Measurements from ENCODE around the gene RHOT1.
"Not testable (repeated sequence)": the region's sequence is repeated elsewhere in the genome, so short reads cannot be mapped to it uniquely, and the experiment has no call there.

Gene RHOT1

DNA sequence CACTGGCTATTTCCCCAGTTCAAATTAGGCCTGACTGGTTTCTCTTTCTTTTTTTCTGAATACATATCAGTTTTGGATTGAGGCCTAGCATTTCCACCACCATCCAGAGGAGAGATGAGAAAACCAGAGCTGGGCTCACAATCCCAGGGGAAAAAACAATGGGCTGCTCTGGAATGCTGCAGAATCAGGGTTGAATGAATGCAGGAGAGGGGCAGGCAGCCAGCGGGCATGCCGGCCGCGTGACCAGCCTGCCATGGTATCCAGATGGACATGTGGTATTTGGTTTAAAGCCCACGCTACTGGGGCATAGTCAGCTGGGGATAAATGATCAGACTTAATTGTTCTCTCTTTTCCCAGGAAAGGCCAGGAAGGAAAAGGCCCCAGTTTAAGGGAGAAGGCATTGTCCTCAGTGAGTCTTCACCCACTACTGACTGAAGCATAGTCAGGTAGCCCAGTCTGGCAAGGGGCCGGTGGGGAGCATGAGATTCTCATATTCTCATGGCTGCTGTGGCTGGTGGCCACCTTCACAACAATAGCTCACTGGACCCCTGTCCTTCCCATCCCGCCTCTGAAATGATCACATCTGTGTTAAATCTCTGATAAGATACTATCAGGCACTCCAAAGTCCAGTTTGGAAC lies 38.7 kb upstream of the RHOT1 start:
- POLR2A ChIA-PET: interaction anchor here (1.7 kb wide), 1 partner anchor 23 kb away, joined by 5 read pairs; no protein-coding TSS in a partner anchor
- no peak for DNase-seq (ENCODE audit: extremely low spot score)
- TF ChIP-seq HDGF (IDR thresholded peaks at IDR 0.05; ENCODE audit: borderline replicate concordance) (no peak), L3MBTL2 (conservative IDR thresholded peaks at IDR 0.05) (no peak), ZNF384 (IDR thresholded peaks at IDR 0.05) (no peak), TARDBP (IDR thresholded peaks at IDR 0.05) (no peak), SUZ12 (IDR thresholded peaks at IDR 0.05) (no peak), SP1 (IDR thresholded peaks at IDR 0.05) (no peak), FOXK2 (IDR thresholded peaks at IDR 0.05) (no peak), FOXA1 (IDR thresholded peaks at IDR 0.05) (no peak), LEF1 (IDR thresholded peaks at IDR 0.05; ENCODE audit: borderline replicate concordance) (no peak), BHLHE40 (IDR thresholded peaks at IDR 0.05; ENCODE audit: borderline replicate concordance) (no peak), ARNT (IDR thresholded peaks at IDR 0.05) (no peak), CTBP1 (IDR thresholded peaks at IDR 0.05; ENCODE audit: borderline replicate concordance) (no peak)
- CTCF ChIA-PET: interaction anchor here (0.6 to 2.0 kb wide), 2 partner anchors 25 to 35 kb away, joined by 4 to 6 read pairs; no protein-coding TSS in a partner anchor

DNA sequence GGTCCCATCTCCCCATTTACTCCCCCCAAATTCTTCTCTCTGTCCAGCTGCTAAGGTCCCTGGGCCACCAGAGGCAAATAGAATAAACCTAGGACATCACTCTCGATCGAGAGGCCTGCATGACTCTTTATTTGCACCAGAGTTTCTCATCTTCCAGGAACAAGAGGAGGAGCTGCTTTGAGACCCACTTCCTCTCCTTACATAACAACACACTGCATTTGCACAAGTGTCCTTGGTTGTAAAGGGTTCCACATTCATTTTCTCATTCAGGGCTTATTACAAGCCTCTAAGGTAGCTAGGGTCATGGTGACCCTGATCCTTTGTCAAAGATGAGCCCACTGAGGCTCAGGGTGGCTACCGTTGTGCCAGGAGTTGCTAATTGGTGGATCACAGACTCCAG lies 38.1 kb upstream of the RHOT1 start:
- DNase-seq (ENCODE audit: extremely low spot score): no peak
- TF ChIP-seq FOXM1 (IDR thresholded peaks at IDR 0.05; ENCODE audit: borderline replicate concordance): no peak
- no peak for TF ChIP-seq NFRKB (IDR thresholded peaks at IDR 0.05)
- CTCF ChIA-PET: interaction anchor here (2.0 kb wide), 1 partner anchor 35 kb away, joined by 6 read pairs; no protein-coding TSS in a partner anchor
- POLR2A ChIA-PET: interaction anchor here (1.7 kb wide), 1 partner anchor 22 kb away, joined by 5 read pairs; no protein-coding TSS in a partner anchor

DNA sequence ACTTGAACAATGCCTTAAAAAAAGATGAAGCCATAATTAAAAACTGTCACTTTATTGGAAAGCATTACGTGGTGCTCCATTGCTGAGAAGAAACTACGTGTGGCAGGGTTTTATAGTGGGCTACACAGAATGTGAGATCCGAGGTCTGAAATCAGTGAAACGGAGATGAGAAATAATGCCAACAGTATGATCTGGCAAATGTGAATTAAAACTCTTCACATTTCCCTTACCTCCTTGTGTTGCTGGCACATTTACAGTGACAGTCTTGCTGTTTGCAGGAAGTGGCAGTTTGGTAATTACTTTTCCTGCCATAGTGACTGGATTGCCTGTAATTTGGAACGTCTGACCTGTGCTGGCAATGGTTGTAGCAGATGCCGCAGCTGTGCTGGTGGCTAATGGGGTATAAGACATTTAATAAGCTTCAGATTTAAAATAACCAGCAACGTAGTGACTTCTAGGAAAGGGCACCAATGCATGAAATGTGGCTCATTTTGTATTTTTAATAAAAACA lies 35.8 kb upstream of the RHOT1 start:
- CTCF ChIA-PET; DNase-seq (ENCODE audit: extremely low spot score); POLR2A ChIA-PET: not testable (repeated sequence)

DNA sequence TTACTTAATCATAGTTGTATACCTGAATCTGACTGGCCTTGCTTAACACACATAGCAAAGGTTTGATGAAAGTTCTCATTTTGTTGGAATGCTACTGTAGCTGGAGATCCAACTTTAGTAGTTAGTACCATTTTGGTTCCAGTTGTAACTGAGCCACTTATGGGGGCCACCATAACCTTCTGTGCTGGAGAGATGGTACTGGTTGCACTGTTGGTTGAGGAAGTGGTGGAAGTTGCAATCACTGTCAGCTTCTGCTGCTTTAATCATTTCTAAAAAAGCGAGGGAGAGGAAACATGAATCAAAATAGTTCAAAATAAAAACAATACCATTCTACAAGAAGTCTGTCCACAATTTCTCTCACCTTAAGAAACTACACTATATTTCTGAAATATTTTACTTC lies 35.1 kb upstream of the RHOT1 start:
- POLR2A ChIA-PET; DNase-seq (ENCODE audit: extremely low spot score): not testable (repeated sequence)
- CTCF ChIA-PET: interaction anchor here (1.0 kb wide), 1 partner anchor 13 kb away, joined by 5 read pairs; no protein-coding TSS in a partner anchor

DNA sequence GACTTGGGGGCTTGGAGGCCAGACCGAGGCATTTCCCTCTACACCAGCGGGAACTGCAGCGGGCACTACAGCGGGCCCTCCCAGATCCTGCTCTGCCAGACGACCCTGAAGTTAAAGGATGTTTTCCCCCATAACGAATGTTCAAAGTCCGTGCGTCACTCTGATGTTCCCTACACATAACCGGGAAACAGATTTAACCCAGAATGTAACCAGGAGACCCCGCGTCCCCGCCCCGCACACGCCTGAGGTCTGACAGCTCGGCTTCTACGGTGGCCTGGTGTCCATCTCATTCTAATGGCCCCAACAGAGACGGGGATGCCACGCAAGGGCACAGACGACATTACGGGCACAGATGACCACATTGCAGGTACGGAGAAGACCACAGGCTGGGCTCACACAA lies 31.7 kb upstream of the RHOT1 start:
- ChIA-PET POLR2A (interaction anchor here (1.5 kb wide), 1 partner anchor 11 kb away, joined by 5 read pairs; no protein-coding TSS in a partner anchor), CTCF (interaction anchor here (0.6 to 1.3 kb wide), 3 partner anchors 15 to 112 kb away, joined by 3 to 4 read pairs (median 4); no protein-coding TSS in a partner anchor)
- no peak for DNase-seq (ENCODE audit: extremely low spot score)
- TF ChIP-seq HDGF (IDR thresholded peaks at IDR 0.05; ENCODE audit: borderline replicate concordance) (no peak), FOXM1 (IDR thresholded peaks at IDR 0.05; ENCODE audit: borderline replicate concordance) (no peak), SUZ12 (IDR thresholded peaks at IDR 0.05) (no peak), FOXK2 (IDR thresholded peaks at IDR 0.05) (no peak)

DNA sequence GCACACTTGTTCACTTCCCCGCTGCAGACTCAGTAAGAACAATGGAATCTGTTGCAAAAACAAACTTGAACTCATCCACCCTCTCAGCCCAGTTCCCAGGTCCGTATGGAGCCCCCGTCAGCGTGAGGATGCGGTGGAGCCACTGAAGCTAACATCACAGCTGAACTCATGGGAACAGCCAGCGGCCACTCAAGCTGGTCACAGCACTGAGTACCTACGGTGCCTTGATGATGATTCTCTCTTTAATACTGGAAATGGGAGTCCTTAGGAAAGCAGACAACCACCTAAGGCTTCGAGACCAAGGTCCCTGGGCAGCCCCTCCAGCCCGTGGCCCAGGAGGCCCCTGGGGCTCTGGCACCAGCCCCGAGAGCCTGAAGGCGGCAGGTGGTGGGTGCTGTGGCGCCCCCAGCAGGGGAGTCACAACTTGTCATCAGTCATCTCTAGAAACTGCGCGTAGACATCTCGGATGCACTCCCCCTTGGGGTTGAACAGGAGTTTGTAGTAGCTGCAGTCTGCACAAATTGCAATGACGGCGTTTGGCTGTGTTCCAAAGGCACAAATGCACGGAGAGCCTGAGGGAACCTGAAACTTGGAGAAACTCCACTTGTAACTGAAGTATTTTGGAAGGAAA lies 31.0 kb upstream of the RHOT1 start:
- ChIA-PET POLR2A (interaction anchor here (1.5 kb wide), 1 partner anchor 11 kb away, joined by 5 read pairs; no protein-coding TSS in a partner anchor), CTCF (interaction anchor here (0.6 to 1.3 kb wide), 4 partner anchors 14 to 140 kb away, joined by 3 to 4 read pairs (median 4); no protein-coding TSS in a partner anchor)
- peak; percentile 21 for DNase-seq (ENCODE audit: extremely low spot score)
- no peak for TF ChIP-seq ZNF384 (IDR thresholded peaks at IDR 0.05)
- TF ChIP-seq, protein P1, sequence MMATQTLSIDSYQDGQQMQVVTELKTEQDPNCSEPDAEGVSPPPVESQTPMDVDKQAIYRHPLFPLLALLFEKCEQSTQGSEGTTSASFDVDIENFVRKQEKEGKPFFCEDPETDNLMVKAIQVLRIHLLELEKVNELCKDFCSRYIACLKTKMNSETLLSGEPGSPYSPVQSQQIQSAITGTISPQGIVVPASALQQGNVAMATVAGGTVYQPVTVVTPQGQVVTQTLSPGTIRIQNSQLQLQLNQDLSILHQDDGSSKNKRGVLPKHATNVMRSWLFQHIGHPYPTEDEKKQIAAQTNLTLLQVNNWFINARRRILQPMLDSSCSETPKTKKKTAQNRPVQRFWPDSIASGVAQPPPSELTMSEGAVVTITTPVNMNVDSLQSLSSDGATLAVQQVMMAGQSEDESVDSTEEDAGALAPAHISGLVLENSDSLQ (IDR thresholded peaks at IDR 0.05): peak; percentile 52; the same call in 1 of the 2 replicates

DNA sequence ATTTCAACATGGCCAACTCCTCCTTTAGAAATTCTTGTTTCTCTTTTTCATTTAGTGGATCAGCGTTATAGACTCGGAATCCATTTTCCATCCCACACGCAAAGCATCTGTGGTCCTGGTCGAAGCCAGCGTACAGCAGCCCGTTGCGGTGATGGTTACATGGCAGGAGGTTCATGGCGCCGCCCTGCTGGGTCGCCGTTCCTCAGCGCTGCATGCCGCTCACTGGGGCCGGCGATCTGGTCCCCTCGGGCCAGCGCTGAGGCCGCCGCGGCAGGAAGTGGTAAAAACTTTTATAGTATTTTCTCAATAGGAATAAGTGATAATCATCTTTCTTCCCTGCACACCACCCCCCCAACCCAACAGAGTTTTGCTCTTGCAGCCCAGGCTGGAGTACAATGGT lies 29.9 kb upstream of the RHOT1 start:
- ChIA-PET POLR2A (interaction anchor here (1.0 kb wide), 1 partner anchor 27 kb away, joined by 4 read pairs; no protein-coding TSS in a partner anchor), CTCF (no interaction called here)
- TF ChIP-seq LEF1 (IDR thresholded peaks at IDR 0.05; ENCODE audit: borderline replicate concordance): no peak
- no peak for TF ChIP-seq SUZ12 (IDR thresholded peaks at IDR 0.05)
- no peak for TF ChIP-seq ZNF384 (IDR thresholded peaks at IDR 0.05)
- no peak for TF ChIP-seq FOXM1 (IDR thresholded peaks at IDR 0.05; ENCODE audit: borderline replicate concordance)
- no peak for TF ChIP-seq TARDBP (IDR thresholded peaks at IDR 0.05)
- TF ChIP-seq NFRKB (IDR thresholded peaks at IDR 0.05): no peak
- TF ChIP-seq, protein P1 (IDR thresholded peaks at IDR 0.05): no peak
- TF ChIP-seq SP1 (IDR thresholded peaks at IDR 0.05): no peak
- TF ChIP-seq BHLHE40 (IDR thresholded peaks at IDR 0.05; ENCODE audit: borderline replicate concordance): no peak
- no peak for TF ChIP-seq HDGF (IDR thresholded peaks at IDR 0.05; ENCODE audit: borderline replicate concordance)
- DNase-seq (ENCODE audit: extremely low spot score): no peak

DNA sequence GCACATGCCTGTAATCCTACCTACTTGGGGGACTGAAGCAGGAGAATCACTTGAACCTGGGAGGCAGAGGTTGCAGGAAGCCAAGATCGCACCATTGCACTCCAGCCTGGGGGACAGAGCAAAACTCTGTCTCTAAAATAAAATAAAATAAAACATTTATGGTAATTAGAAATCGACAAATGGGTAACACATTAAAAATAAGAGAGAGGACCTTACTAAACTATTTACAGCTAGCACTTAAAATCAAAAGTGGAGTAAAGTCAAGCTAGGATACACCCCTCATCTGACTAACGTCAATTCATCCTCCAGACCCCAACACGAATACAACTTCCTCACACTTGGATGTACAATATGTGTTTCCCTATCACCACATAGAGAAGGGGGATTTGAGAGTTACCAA lies 27.8 kb upstream of the RHOT1 start:
- TF ChIP-seq ARNT (IDR thresholded peaks at IDR 0.05): no peak
- TF ChIP-seq BHLHE40 (IDR thresholded peaks at IDR 0.05; ENCODE audit: borderline replicate concordance): peak; percentile 55; the same call in 1 of the 2 replicates
- CTCF ChIA-PET: no interaction called here
- POLR2A ChIA-PET: interaction anchor here (1.3 to 1.5 kb wide), 2 partner anchors 11 to 25 kb away, joined by 3 to 4 read pairs; no protein-coding TSS in a partner anchor
- DNase-seq (ENCODE audit: extremely low spot score): no peak

DNA sequence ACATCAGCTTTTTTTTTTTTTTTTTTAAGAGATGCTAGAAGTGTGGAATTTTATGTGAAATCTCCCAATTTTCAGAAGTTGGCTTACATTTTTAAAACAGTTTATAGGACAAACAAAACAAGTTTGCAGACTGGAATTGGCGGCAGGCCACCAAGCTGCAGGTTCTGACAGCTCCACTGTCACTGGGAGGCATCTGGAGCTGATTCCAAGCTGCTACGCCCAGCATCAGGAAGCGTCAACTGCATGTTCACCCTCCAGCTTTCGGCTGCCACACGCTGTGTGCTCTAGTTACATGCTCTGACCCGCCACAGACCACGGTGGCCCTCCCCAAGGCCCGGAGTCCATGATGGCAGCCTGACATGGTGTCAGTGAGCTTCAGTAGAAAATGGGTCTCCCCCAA lies 26.8 kb upstream of the RHOT1 start:
- CTCF ChIA-PET; DNase-seq (ENCODE audit: extremely low spot score): not testable (repeated sequence)
- POLR2A ChIA-PET: interaction anchor here (1.5 kb wide), 1 partner anchor 24 kb away, joined by 3 read pairs; no protein-coding TSS in a partner anchor
